SH-SY5Y (cell line): ENCODE results near the gene ARHGAP26.

Source experiments
- GATA2 ChIP-seq: IDR thresholded peaks from 2 replicates; pipeline ENCODE4 v1.6.1; 2011; ENCODE audit warnings: mild to moderate bottlenecking, low read depth, low read length
- GATA3 ChIP-seq: IDR thresholded peaks from 2 replicates; pipeline ENCODE4 v1.6.1; 2011; ENCODE audit warnings: low read depth, mild to moderate bottlenecking, low read length, moderate library complexity

DNA sequence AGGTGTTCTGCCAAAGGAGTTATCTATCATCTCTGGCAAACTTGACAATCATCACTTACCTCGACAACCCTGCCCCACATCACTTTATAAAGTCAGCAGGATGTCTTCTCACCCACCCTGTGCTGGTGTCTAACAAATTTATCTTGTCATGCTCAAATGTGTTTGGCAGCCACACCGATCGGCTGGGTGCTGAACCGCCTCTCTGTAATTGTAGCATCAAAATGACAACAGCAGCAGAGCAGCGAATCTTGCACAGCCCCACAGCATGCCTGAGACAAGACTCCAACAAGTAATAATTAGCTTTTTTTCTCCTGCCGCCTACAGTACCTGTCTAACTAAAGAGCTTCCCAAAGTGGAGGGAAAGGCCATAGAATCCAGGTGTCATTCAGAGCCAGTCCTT lies 457.1 kb downstream of the ARHGAP26 start:
- TF ChIP-seq GATA3 (no peak), GATA2 (no peak)
